B cell (primary cell): Measurements from ENCODE around the gene GLT1D1. TPM values are rescaled to one million over a fixed set of nuclear protein-coding genes. Genes with fewer than 3 reads are reported as not detected.

Experiments
- ATAC-seq: fragments of 200-7000 bp; cut with Tn5 transposase; one replicate; pipeline ENCODE4 v1.10.0; 2021; ENCODE audit warnings: low read depth, mild to moderate bottlenecking, moderate number of reproducible peaks, moderate library complexity
- CTCF ChIA-PET: fragments of 350-600 bp; sonication (Branson Sonifier 250); formaldehyde crosslinking; loops from one replicate; lab custom pipeline; 2021; ENCODE audit warnings: antibody characterized with exemption, inconsistent platforms; lab: Charles Lee
- POLR2A ChIA-PET: fragments of 350-600 bp; sonication (Branson Sonifier 250); formaldehyde crosslinking; loops from one replicate; lab custom pipeline; 2021; ENCODE audit warnings: antibody characterized with exemption; lab: Charles Lee
- DNase-seq: peaks from one replicate; pipeline ENCODE4 v3.0.0; 2013
- H2AFZ ChIP-seq: 2 replicates; pipeline ENCODE4 v1.6.1; 2012; ENCODE audit warnings: mild to moderate bottlenecking, low read depth, low read length; ENCODE audit not compliant: insufficient read depth, poor library complexity, severe bottlenecking
- H3K27ac ChIP-seq, 2 donors: 1 replicate in 1 of 2; 2 replicates in 1 of 2; pipeline ENCODE4 v1.5.1; 2012 to 2013; ENCODE audit warnings: low read length in 2 of 2, mild to moderate bottlenecking in 2 of 2, moderate library complexity in 1 of 2
- H3K27me3 ChIP-seq, 4 experiments: fragments of 200-600 bp in 1 of 4; sonication (generic) in 1 of 4; replicated peaks in 1 of 4; 1 replicate in 2 of 4; 2 replicates in 2 of 4; pipeline versions ENCODE4 v1.6.1 to v1.7.0; 2013 to 2016; ENCODE audit warnings: low read length in 3 of 4, mild to moderate bottlenecking in 2 of 4, mixed read lengths in 1 of 4, moderate library complexity in 1 of 4; ENCODE audit not compliant: insufficient read depth in 4 of 4, control insufficient read depth in 3 of 4; ENCODE audit errors: control extremely low read depth in 1 of 4
- H3K36me3 ChIP-seq, 2 experiments: replicated peaks in 1 of 2; 1 replicate in 1 of 2; 2 replicates in 1 of 2; pipeline versions ENCODE4 v1.6.1 to v1.7.1; 2013; ENCODE audit warnings: low read length in 1 of 2; ENCODE audit not compliant: insufficient read depth in 2 of 2, control insufficient read depth in 1 of 2; ENCODE audit errors: control extremely low read depth in 1 of 2, extremely low read depth in 1 of 2
- H3K4me1 ChIP-seq, 2 donors: fragments of 200-600 bp in 1 of 2; sonication (generic) in 1 of 2; 1 replicate in 1 of 2; 2 replicates in 1 of 2; pipeline versions ENCODE4 v1.5.1 to v1.6.1; 2013 to 2017; ENCODE audit warnings: low read length in 2 of 2; ENCODE audit not compliant: control insufficient read depth in 2 of 2, insufficient read depth in 2 of 2
- H3K4me2 ChIP-seq: replicated peaks from 2 replicates; pipeline ENCODE3; 2012; ENCODE audit warnings: mild to moderate bottlenecking, low read depth, low read length; ENCODE audit not compliant: poor library complexity, severe bottlenecking
- H3K4me3 ChIP-seq, 5 experiments: fragments of 200-600 bp in 1 of 5; sonication (generic) in 1 of 5; 1 replicate in 3 of 5; 2 replicates in 2 of 5; pipeline versions ENCODE4 v1.5.1 to v1.7.0; 2011 to 2016; ENCODE audit warnings: low read length in 4 of 5, mild to moderate bottlenecking in 4 of 5, low read depth in 2 of 5, control low read depth in 1 of 5, moderate library complexity in 1 of 5; ENCODE audit not compliant: insufficient read depth in 1 of 5; ENCODE audit errors: control extremely low read depth in 1 of 5, extremely low read depth in 1 of 5
- H3K79me2 ChIP-seq: fragments of 200-600 bp; sonication (generic); one replicate; pipeline ENCODE4 v1.6.0; 2016; ENCODE audit warnings: low read length; ENCODE audit not compliant: control insufficient read depth, insufficient read depth
- H3K9ac ChIP-seq: fragments of 200-600 bp; sonication (generic); 2 replicates; pipeline ENCODE4 v1.6.1; 2017; ENCODE audit warnings: mild to moderate bottlenecking, low read length, moderate library complexity
- H3K9me3 ChIP-seq, 3 donors: one replicate each; pipeline versions ENCODE4 v1.6.1 to v1.7.1; 2013; ENCODE audit warnings: low read length in 2 of 3; ENCODE audit not compliant: control insufficient read depth in 2 of 3, insufficient read depth in 1 of 3; ENCODE audit errors: control extremely low read depth in 1 of 3
- H4K20me1 ChIP-seq: 2 replicates; pipeline ENCODE4 v1.6.0; 2012; ENCODE audit warnings: mild to moderate bottlenecking, low read length; ENCODE audit not compliant: insufficient read depth, control insufficient read depth, poor library complexity, severe bottlenecking
- H3K27ac Mint-ChIP-seq: one replicate; pipeline ENCODE4 v1.8.0; 2021; ENCODE audit warnings: mixed read lengths
- H3K27me3 Mint-ChIP-seq: one replicate; pipeline ENCODE4 v1.8.0; 2021; ENCODE audit warnings: mixed read lengths
- H3K4me1 Mint-ChIP-seq: one replicate; pipeline ENCODE4 v1.8.0; 2021; ENCODE audit warnings: mixed read lengths
- H3K4me3 Mint-ChIP-seq: one replicate; pipeline ENCODE4 v1.8.0; 2021; ENCODE audit warnings: mixed read lengths
- H3K9me3 Mint-ChIP-seq: one replicate; pipeline ENCODE4 v1.8.0; 2022; ENCODE audit warnings: mixed read lengths; ENCODE audit not compliant: insufficient read depth
- CTCF ChIP-seq: fragments of 200-600 bp; IDR thresholded peaks from one replicate; pipeline ENCODE4 v1.8.0; 2022; ENCODE audit warnings: antibody characterized with exemption, mild to moderate bottlenecking
- EZH2 ChIP-seq: IDR thresholded peaks from 2 replicates; pipeline ENCODE4 v1.6.1; 2012; ENCODE audit warnings: borderline replicate concordance, low read depth, mild to moderate bottlenecking, moderate library complexity, low read length; ENCODE audit not compliant: insufficient read depth, poor library complexity, severe bottlenecking
- WGBS: methylation state at CpG from one replicate; pipeline ENCODE4 v1.1.5; 2013; ENCODE audit warnings: missing lambda C conversion rate; ENCODE audit not compliant: insufficient coverage; 5-methylcytosine and 5-hydroxymethylcytosine counted together
- intact Hi-C: fragments of 100-400 bp; cut with micrococcal nuclease; formaldehyde crosslinking; loops from one replicate; pipeline ENCODE4 v1.10.0; 2022
- polyA plus RNA-seq: library from polyadenylated mRNA; depleted of rRNA; stranded (reverse); fragments of >200 nt; gene quantifications from 2 replicates; pipeline ENCODE4 v1.2.3, GENCODE V29; 2012
- total RNA-seq, 2 donors: library from RNA; stranded (reverse); fragments of 120-200 nt in 1 of 2; gene quantifications; 1 replicate in 1 of 2; 2 replicates in 1 of 2; pipeline versions ENCODE4 v1.2.3 to v1.2.4, GENCODE V29; 2013 to 2022

GLT1D1 gene
- total and polyA plus RNA-seq, 2 donors (not counting 1 experiment from before 2014, with no cell fraction given), result 0.22 to 0.49 TPM

- TF ChIP-seq CTCF (no peak), EZH2 (no peak)
- ChIA-PET CTCF (no interaction called here), POLR2A (no interaction called here)
- intact Hi-C loops, result no loop called here
- Histone ChIP-seq H3K4me1 (no peaks in the 10 kb centered on the region), H2AFZ (no peak overlapping the region), H3K79me2 (no peaks in the 10 kb centered on the region), H4K20me1 (no peaks in the 10 kb centered on the region), H3K27ac (no peak overlapping the region), H3K4me2 (no peak overlapping the region), H3K36me3 (no peaks in the 10 kb centered on the region), H3K9me3 (no peaks in the 10 kb centered on the region), H3K27me3 (peaks cover 0 to under 1% (median 0%) of the 10 kb centered on the region in 4 experiments), H3K4me3 (no peak overlapping the region), H3K9ac (no peak overlapping the region)
- peaks cover 6% of the 10 kb centered on the region for H3K27me3 Mint-ChIP-seq
- DNase-seq (no peak), ATAC-seq (no peak)
- no peaks in the 10 kb centered on the region for H3K4me1 Mint-ChIP-seq
- no peaks in the 10 kb centered on the region for H3K9me3 Mint-ChIP-seq
- WGBS, result 94% methylated on average over 13 of the region's 13 CpGs
- H3K27ac Mint-ChIP-seq, result no peak overlapping the region
- H3K4me3 Mint-ChIP-seq, result no peak overlapping the region
Observed at GRCh38 chr12:128951448-128951847, 98.2 kb downstream of the GLT1D1 start.

- Histone ChIP-seq H2AFZ (no peak overlapping the region), H3K27ac (no peak overlapping the region), H3K27me3 (peaks cover 0 to 8% (median 1%) of the 10 kb centered on the region in 4 experiments), H3K4me1 (no peaks in the 10 kb centered on the region), H3K36me3 (no peaks in the 10 kb centered on the region), H3K4me2 (no peak overlapping the region), H3K9ac (no peak overlapping the region), H3K9me3 (no peaks in the 10 kb centered on the region), H3K79me2 (no peaks in the 10 kb centered on the region), H3K4me3 (no peak overlapping the region), H4K20me1 (no peaks in the 10 kb centered on the region)
- intact Hi-C loops, result no loop called here
- DNase-seq, result no peak
- no peak overlapping the region for H3K4me3 Mint-ChIP-seq
- H3K9me3 Mint-ChIP-seq, result no peaks in the 10 kb centered on the region
- H3K27ac Mint-ChIP-seq, result no peak overlapping the region
- H3K27me3 Mint-ChIP-seq, result peaks cover 44% of the 10 kb centered on the region
- no peak for TF ChIP-seq CTCF
- ChIA-PET CTCF (no interaction called here), POLR2A (no interaction called here)
- WGBS, result 43% methylated on average over 7 of the region's 7 CpGs
- no peak for ATAC-seq
- H3K4me1 Mint-ChIP-seq, result no peaks in the 10 kb centered on the region
Observed at GRCh38 chr12:128956755-128957154, 103.5 kb downstream of the GLT1D1 start.
